HepG2 (cell line): Measurements from ENCODE around the gene SLC22A15. TPM values are rescaled to one million over a fixed set of nuclear protein-coding genes. Genes with fewer than 3 reads are reported as not detected.
A peak's percentile ranks its signal among the peaks of the same experiment; 100 is the strongest.

Experiments
- BCLAF1 ChIP-seq: fragments of 450-650 bp; IDR thresholded peaks from 2 replicates; pipeline ENCODE4 v1.6.1; 2017; ENCODE audit warnings: mild to moderate bottlenecking
- CCAR2 ChIP-seq: fragments of 200-400 bp; formaldehyde crosslinking; optimal IDR thresholded peaks from 2 replicates; pipeline ENCODE3; 2018; ENCODE audit warnings: low read depth, mild to moderate bottlenecking, low read length, moderate library complexity
- CEBPG ChIP-seq: IDR thresholded peaks from 2 replicates; pipeline ENCODE4 v1.6.1; 2016
- KMT2B ChIP-seq: IDR thresholded peaks from 2 replicates; pipeline ENCODE4 v1.6.1; 2016; ENCODE audit warnings: missing genetic modification reagents, missing compliant biosample characterization
- MAFG ChIP-seq: sonication (generic); formaldehyde crosslinking; IDR thresholded peaks from 2 replicates; pipeline ENCODE4 v1.5.1; 2020; ENCODE audit warnings: mild to moderate bottlenecking, missing genetic modification reagents
- RFX3 ChIP-seq: IDR thresholded peaks from 2 replicates; pipeline ENCODE4 v1.6.1; 2016; ENCODE audit warnings: missing biosample characterization, missing genetic modification reagents
- TFAP4 ChIP-seq: sonication (generic); IDR thresholded peaks from 2 replicates; pipeline ENCODE4 v1.6.1; 2016; ENCODE audit warnings: low read depth, borderline replicate concordance
- TFDP1 ChIP-seq: IDR thresholded peaks from 2 replicates; pipeline ENCODE4 v1.6.1; 2016; ENCODE audit warnings: missing compliant biosample characterization, missing genetic modification reagents, borderline replicate concordance
- THAP11 ChIP-seq: IDR thresholded peaks from 2 replicates; pipeline ENCODE4 v1.6.1; 2016; ENCODE audit warnings: missing biosample characterization, missing genetic modification reagents
- YEATS2 ChIP-seq: sonication (generic); formaldehyde crosslinking; IDR thresholded peaks from 2 replicates; pipeline ENCODE4 v1.4.0; 2020; ENCODE audit warnings: missing genetic modification reagents, borderline replicate concordance
- ZBTB14 ChIP-seq: sonication (generic); formaldehyde crosslinking; IDR thresholded peaks from 2 replicates; pipeline ENCODE4 v1.4.0; 2020; ENCODE audit warnings: missing genetic modification reagents
- ZFY ChIP-seq: sonication (generic); formaldehyde crosslinking; IDR thresholded peaks from 2 replicates; pipeline ENCODE4 v1.4.0; 2020; ENCODE audit warnings: missing genetic modification reagents
- ZNF3 ChIP-seq: IDR thresholded peaks from 2 replicates; pipeline ENCODE4 v1.7.0; 2017; ENCODE audit warnings: inconsistent platforms
- ZNF460 ChIP-seq: sonication (generic); formaldehyde crosslinking; IDR thresholded peaks from 2 replicates; pipeline ENCODE4 v1.5.1; 2020; ENCODE audit warnings: missing genetic modification reagents, mild to moderate bottlenecking, borderline replicate concordance
- ZNF562 ChIP-seq: sonication (generic); formaldehyde crosslinking; IDR thresholded peaks from 2 replicates; pipeline ENCODE4 v1.8.0; 2022; ENCODE audit warnings: missing genetic modification reagents, borderline replicate concordance
- polyA plus RNA-seq, 8 experiments: library from polyadenylated mRNA; depleted of rRNA in 3 of 8; stranded (reverse) in 7 of 8; unstranded in 1 of 8; fragments of >200 nt; fragmentation: Illumina TruSeq in 4 of 8; extraction: Trizol in 4 of 8; gene quantifications; 2 replicates each; pipeline versions ENCODE4 v1.2.1 to v1.2.3, GENCODE V29; 2011 to 2016; ENCODE audit warnings: low read depth in 4 of 8, missing spikeins in 1 of 8, mixed read lengths in 1 of 8; ENCODE audit not compliant: insufficient read depth in 1 of 8
- total RNA-seq, 5 experiments: library from RNA; depleted of rRNA; stranded (reverse); fragments of >200 nt; fragmentation: Illumina TruSeq; extraction: Trizol; gene quantifications; 2 replicates each; pipeline ENCODE4 v1.2.3, GENCODE V29; 2016; ENCODE audit warnings: low read depth in 1 of 5
- TF ChIP-seq, protein P1 (sequence below): sonication (generic); formaldehyde crosslinking; IDR thresholded peaks from 2 replicates; pipeline ENCODE4 v1.5.0; 2020; ENCODE audit warnings: missing genetic modification reagents
- TF ChIP-seq, protein P2 (sequence below): sonication (generic); formaldehyde crosslinking; IDR thresholded peaks from 2 replicates; pipeline ENCODE4 v1.8.0; 2022; ENCODE audit warnings: mild to moderate bottlenecking, missing genetic modification reagents, borderline replicate concordance
- TF ChIP-seq, protein P3 (sequence below): sonication (generic); formaldehyde crosslinking; IDR thresholded peaks from 2 replicates; pipeline ENCODE4 v1.8.0; 2022; ENCODE audit warnings: mild to moderate bottlenecking, missing genetic modification reagents; ENCODE audit not compliant: insufficient replicate concordance

The SLC22A15 gene
- total and polyA plus RNA-seq, 2 of the 13 experiments (the other 11 are each of a cell fraction or from before 2014, with no cell fraction given): 0.24 to 1.7 TPM

GRCh38 chr1:116110567-116111523 lies 134.5 kb downstream of the SLC22A15 start, which contains the start of gene MAB21L3 (continued):
- TF ChIP-seq CCAR2: no peak
- no peak for TF ChIP-seq ZNF3
- TF ChIP-seq, protein P1, sequence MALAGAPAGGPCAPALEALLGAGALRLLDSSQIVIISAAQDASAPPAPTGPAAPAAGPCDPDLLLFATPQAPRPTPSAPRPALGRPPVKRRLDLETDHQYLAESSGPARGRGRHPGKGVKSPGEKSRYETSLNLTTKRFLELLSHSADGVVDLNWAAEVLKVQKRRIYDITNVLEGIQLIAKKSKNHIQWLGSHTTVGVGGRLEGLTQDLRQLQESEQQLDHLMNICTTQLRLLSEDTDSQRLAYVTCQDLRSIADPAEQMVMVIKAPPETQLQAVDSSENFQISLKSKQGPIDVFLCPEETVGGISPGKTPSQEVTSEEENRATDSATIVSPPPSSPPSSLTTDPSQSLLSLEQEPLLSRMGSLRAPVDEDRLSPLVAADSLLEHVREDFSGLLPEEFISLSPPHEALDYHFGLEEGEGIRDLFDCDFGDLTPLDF (CRISPR knock-in tag): no peak
- TF ChIP-seq ZFY (CRISPR knock-in tag): peak; percentile 27; the same call in 1 of the 2 replicates
- TF ChIP-seq, protein P2, sequence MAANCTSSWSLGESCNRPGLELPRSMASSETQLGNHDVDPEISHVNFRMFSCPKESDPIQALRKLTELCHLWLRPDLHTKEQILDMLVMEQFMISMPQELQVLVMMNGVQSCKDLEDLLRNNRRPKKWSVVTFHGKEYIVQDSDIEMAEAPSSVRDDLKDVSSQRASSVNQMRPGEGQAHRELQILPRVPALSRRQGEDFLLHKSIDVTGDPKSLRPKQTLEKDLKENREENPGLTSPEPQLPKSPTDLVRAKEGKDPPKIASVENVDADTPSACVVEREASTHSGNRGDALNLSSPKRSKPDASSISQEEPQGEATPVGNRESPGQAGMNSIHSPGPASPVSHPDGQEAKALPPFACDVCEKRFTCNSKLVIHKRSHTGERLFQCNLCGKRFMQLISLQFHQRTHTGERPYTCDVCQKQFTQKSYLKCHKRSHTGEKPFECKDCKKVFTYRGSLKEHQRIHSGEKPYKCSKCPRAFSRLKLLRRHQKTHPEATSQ (CRISPR knock-in tag): no peak
- peak; percentile 65 for TF ChIP-seq CEBPG
- TF ChIP-seq ZNF460 (CRISPR knock-in tag): no peak
- TF ChIP-seq TFDP1: no peak
- 0 out of 2 replicates have a peak, but pooled peaks have one; percentile 17 for TF ChIP-seq TFAP4
- TF ChIP-seq YEATS2 (CRISPR knock-in tag): no peak
- no peak for TF ChIP-seq MAFG (CRISPR knock-in tag)
- TF ChIP-seq, protein P3, sequence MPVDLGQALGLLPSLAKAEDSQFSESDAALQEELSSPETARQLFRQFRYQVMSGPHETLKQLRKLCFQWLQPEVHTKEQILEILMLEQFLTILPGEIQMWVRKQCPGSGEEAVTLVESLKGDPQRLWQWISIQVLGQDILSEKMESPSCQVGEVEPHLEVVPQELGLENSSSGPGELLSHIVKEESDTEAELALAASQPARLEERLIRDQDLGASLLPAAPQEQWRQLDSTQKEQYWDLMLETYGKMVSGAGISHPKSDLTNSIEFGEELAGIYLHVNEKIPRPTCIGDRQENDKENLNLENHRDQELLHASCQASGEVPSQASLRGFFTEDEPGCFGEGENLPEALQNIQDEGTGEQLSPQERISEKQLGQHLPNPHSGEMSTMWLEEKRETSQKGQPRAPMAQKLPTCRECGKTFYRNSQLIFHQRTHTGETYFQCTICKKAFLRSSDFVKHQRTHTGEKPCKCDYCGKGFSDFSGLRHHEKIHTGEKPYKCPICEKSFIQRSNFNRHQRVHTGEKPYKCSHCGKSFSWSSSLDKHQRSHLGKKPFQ (CRISPR knock-in tag): no peak
- TF ChIP-seq RFX3: no peak
- TF ChIP-seq KMT2B (CRISPR knock-in tag): peak; percentile 36; the same call in 1 of the 2 replicates
- no peak for TF ChIP-seq ZNF562
- TF ChIP-seq BCLAF1: no peak
- TF ChIP-seq ZBTB14 (CRISPR knock-in tag): no peak
- TF ChIP-seq THAP11: 0 out of 2 replicates have a peak, but pooled peaks have one; percentile 24
